K562 (cell line): Measurements from ENCODE around the gene RCOR1.

ENCODE experiments used
- ARID1B ChIP-seq: fragments of 450-650 bp; IDR thresholded peaks from 2 replicates; pipeline ENCODE4 v1.6.1; 2016; ENCODE audit warnings: antibody characterized with exemption, mild to moderate bottlenecking, inconsistent platforms
- BRCA1 ChIP-seq, 2 experiments: fragments of 450-650 bp in 1 of 2; sonication (generic) in 1 of 2; formaldehyde crosslinking in 1 of 2; IDR thresholded peaks; 2 replicates each; pipeline versions ENCODE4 v1.5.0 to v1.6.1; 2017 to 2020; ENCODE audit warnings: mild to moderate bottlenecking in 1 of 2, missing genetic modification reagents in 1 of 2
- FOXK2 ChIP-seq, 2 experiments: fragments of 450-650 bp; IDR thresholded peaks in 1 of 2; conservative IDR thresholded peaks in 1 of 2; 2 replicates each; pipeline ENCODE4 v1.6.1; 2016; ENCODE audit warnings: low read depth in 2 of 2, mild to moderate bottlenecking in 1 of 2
- FUS ChIP-seq: fragments of 200-400 bp; formaldehyde crosslinking; optimal IDR thresholded peaks from 2 replicates; pipeline ENCODE3; 2017; ENCODE audit warnings: low read depth, low read length
- HDAC1 ChIP-seq, 2 experiments: fragments of 450-650 bp; IDR thresholded peaks; 2 replicates each; pipeline ENCODE4 v1.6.1; 2016 to 2017; ENCODE audit warnings: inconsistent platforms in 1 of 2, mild to moderate bottlenecking in 1 of 2, moderate library complexity in 1 of 2
- HMG20B ChIP-seq: fragments of 250-450 bp; sonication (Bioruptor Pico); IDR thresholded peaks from 2 replicates; pipeline ENCODE4 v1.5.0; 2021; ENCODE audit warnings: mild to moderate bottlenecking
- MTF1 ChIP-seq: fragments of 250-450 bp; sonication (Bioruptor Pico); IDR thresholded peaks from 2 replicates; pipeline ENCODE4 v1.9.0; 2021; ENCODE audit warnings: moderate library complexity, mild to moderate bottlenecking, inconsistent platforms, borderline replicate concordance
- POLR2A ChIP-seq: fragments of 450-650 bp; conservative IDR thresholded peaks from 2 replicates; pipeline ENCODE4 v1.6.1; 2016
- POLR2AphosphoS5 ChIP-seq: IDR thresholded peaks from 2 replicates; pipeline ENCODE4 v1.6.1; 2011; ENCODE audit warnings: mild to moderate bottlenecking, low read depth, low read length, moderate library complexity; ENCODE audit not compliant: control insufficient read depth, insufficient read depth
- SETDB1 ChIP-seq: IDR thresholded peaks from one replicate; pipeline ENCODE4 v1.6.1; 2012; ENCODE audit warnings: low read length, control low read depth, inconsistent platforms
- TFAP4 ChIP-seq: sonication (generic); formaldehyde crosslinking; IDR thresholded peaks from 2 replicates; pipeline ENCODE4 v1.8.0; 2022; ENCODE audit warnings: missing genetic modification reagents, mild to moderate bottlenecking, moderate library complexity, borderline replicate concordance
- TF ChIP-seq, protein P1 (sequence below), 3 experiments: IDR thresholded peaks in 2 of 3; conservative IDR thresholded peaks in 1 of 3; 2 replicates each; pipeline ENCODE4 v1.5.1; 2011 to 2012; ENCODE audit warnings: low read length in 3 of 3, mild to moderate bottlenecking in 3 of 3, control low read depth in 2 of 3, improper control_type of control experiment in 1 of 3, inconsistent platforms in 1 of 3, low read depth in 1 of 3, mixed read lengths in 1 of 3, moderate library complexity in 1 of 3; ENCODE audit not compliant: insufficient read depth in 2 of 3

GRCh38 chr14:102556098-102556677, 36.3 kb upstream of the RCOR1 start:
- TF ChIP-seq, protein P1, sequence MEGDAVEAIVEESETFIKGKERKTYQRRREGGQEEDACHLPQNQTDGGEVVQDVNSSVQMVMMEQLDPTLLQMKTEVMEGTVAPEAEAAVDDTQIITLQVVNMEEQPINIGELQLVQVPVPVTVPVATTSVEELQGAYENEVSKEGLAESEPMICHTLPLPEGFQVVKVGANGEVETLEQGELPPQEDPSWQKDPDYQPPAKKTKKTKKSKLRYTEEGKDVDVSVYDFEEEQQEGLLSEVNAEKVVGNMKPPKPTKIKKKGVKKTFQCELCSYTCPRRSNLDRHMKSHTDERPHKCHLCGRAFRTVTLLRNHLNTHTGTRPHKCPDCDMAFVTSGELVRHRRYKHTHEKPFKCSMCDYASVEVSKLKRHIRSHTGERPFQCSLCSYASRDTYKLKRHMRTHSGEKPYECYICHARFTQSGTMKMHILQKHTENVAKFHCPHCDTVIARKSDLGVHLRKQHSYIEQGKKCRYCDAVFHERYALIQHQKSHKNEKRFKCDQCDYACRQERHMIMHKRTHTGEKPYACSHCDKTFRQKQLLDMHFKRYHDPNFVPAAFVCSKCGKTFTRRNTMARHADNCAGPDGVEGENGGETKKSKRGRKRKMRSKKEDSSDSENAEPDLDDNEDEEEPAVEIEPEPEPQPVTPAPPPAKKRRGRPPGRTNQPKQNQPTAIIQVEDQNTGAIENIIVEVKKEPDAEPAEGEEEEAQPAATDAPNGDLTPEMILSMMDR (IDR thresholded peaks at IDR 0.05 in 2 of 3, conservative IDR thresholded peaks at IDR 0.05 in 1 of 3; ENCODE audit: insufficient read depth in 2 of 3, low read depth in 1 of 3, low read length in 3 of 3) = no peak
- no peak for TF ChIP-seq TFAP4 (CRISPR knock-in tag)
- TF ChIP-seq HMG20B (CRISPR knock-in tag) = no peak
- TF ChIP-seq HDAC1 (IDR thresholded peaks at IDR 0.05) = no peak
- no peak for TF ChIP-seq MTF1
- no peak for TF ChIP-seq SETDB1
- TF ChIP-seq POLR2A = no peak
- no peak for TF ChIP-seq FUS
- no peak for TF ChIP-seq FOXK2 (conservative IDR thresholded peaks at IDR 0.05 in 1 of 2, IDR thresholded peaks at IDR 0.05 in 1 of 2; ENCODE audit: low read depth in 2 of 2)
- no peak for TF ChIP-seq BRCA1 (IDR thresholded peaks at IDR 0.05)
- no peak for TF ChIP-seq BRCA1 (CRISPR knock-in tag; IDR thresholded peaks at IDR 0.05)
- TF ChIP-seq POLR2AphosphoS5 = no peak
- TF ChIP-seq ARID1B = no peak
